ENCODE results near the gene SMOC1. TPM values are rescaled to one million over a fixed set of nuclear protein-coding genes. Genes with fewer than 3 reads are reported as not detected.

Gene SMOC1
- total RNA-seq, 6 experiments from 2014 or later, result not detected

GRCh38 chr14:69913686-69914085 is 34.5 kb downstream of the SMOC1 start:
- Mint-ChIP-seq H3K9me3 (peaks cover 12% of the 10 kb centered on the region), H3K36me3 (ENCODE audit: low read depth) (no peaks in the 10 kb centered on the region), H3K4me3 (no peak overlapping the region), H3K27ac (no peak overlapping the region), H3K4me1 (ENCODE audit: low read depth) (no peaks in the 10 kb centered on the region), H3K27me3 (ENCODE audit: insufficient read depth) (peaks cover 3% of the 10 kb centered on the region)
- no peak for TF ChIP-seq CTCF (IDR thresholded peaks at IDR 0.05)
- no peak for DNase-seq

DNA sequence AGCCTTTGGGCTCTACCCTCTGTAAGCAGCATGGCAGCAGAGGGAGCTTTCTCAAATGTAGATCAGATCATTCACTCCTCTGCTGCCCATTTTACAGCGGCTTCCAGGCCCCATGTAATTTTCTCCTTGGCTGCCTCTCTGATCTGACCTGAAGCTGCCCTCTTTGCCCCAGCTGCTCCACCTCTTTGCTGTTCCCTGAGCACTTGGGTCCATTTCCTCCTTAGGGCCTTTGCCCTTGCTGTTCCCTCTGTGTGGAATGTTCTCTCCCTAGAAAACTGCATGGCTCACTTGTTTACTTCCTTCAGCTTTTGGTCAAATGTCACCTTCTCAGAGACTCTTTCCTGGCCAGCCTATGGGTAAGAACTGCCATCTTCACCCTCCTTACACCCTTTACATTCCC is 37.2 kb downstream of the SMOC1 start:
- no peak for TF ChIP-seq CTCF (IDR thresholded peaks at IDR 0.05)
- H3K9me3 Mint-ChIP-seq, result peaks cover 12% of the 10 kb centered on the region

DNA sequence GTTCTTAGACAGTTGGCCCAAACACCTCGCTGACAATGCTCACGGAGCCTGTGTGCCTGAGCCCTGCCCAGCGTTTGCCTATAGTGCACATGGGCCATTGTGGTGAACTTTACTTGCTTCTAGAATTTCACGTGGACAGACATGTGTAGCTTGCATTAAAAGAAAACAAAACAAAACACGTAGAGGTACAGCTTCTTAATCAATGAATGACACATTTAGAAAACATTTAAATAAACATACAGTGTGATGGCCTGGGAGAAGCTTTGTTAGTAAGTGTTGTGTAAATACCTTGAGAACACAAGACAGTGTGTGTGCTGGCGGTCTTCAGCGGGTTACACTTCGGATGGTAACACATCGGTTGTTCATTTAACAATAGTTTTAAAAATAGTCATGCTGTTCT is 38.1 kb downstream of the SMOC1 start:
- H3K4me1 Mint-ChIP-seq (ENCODE audit: low read depth), result no peaks in the 10 kb centered on the region
- no peak for TF ChIP-seq CTCF (IDR thresholded peaks at IDR 0.05)
- no peaks in the 10 kb centered on the region for H3K36me3 Mint-ChIP-seq (ENCODE audit: low read depth)
- peaks cover 1% of the 10 kb centered on the region; the same call in 1 of the 2 replicates for H3K27me3 Mint-ChIP-seq (ENCODE audit: insufficient read depth)
- no peak overlapping the region for H3K27ac Mint-ChIP-seq
- no peak for DNase-seq
- H3K9me3 Mint-ChIP-seq, result peaks cover 12% of the 10 kb centered on the region
- no peak overlapping the region for H3K4me3 Mint-ChIP-seq

More for the DNA sequence above, 37.2 kb downstream of the SMOC1 start:
- Mint-ChIP-seq H3K4me3 (no peak overlapping the region), H3K4me1 (ENCODE audit: low read depth) (no peaks in the 10 kb centered on the region), H3K36me3 (ENCODE audit: low read depth) (no peaks in the 10 kb centered on the region), H3K27me3 (ENCODE audit: insufficient read depth) (peaks cover 1% of the 10 kb centered on the region; the same call in 1 of the 2 replicates), H3K27ac (no peak overlapping the region)
- DNase-seq, result no peak

DNA sequence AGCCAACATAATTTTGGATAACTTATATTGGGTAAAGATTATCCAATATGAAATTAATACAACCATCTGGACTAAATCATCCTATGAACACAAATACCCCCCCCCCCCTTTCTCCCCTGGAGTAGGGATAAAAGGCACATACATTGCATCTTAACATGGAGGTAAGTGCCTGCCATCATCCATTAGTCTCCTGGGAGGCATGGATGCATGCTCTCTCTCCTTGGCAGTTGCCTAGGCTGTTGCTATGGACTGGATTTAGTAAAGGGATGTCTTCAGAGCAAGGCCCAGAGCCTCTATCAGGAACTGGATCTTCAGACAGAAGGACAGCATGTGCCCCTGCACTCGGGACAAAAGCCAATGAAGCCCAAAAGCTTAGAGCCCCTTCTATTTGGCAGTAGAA is 40.6 kb downstream of the SMOC1 start:
- H3K4me3 Mint-ChIP-seq, result no peak overlapping the region
- peaks cover 12% of the 10 kb centered on the region for H3K9me3 Mint-ChIP-seq
- H3K27ac Mint-ChIP-seq, result no peak overlapping the region
- TF ChIP-seq CTCF (IDR thresholded peaks at IDR 0.05), result no peak
- H3K36me3 Mint-ChIP-seq (ENCODE audit: low read depth), result no peaks in the 10 kb centered on the region
- no peak for DNase-seq
- peaks cover 3% of the 10 kb centered on the region; the same call in 1 of the 2 replicates for H3K27me3 Mint-ChIP-seq (ENCODE audit: insufficient read depth)
- no peaks in the 10 kb centered on the region for H3K4me1 Mint-ChIP-seq (ENCODE audit: low read depth)

GRCh38 chr14:69921052-69921451 is 41.8 kb downstream of the SMOC1 start:
- no peak for DNase-seq
- Mint-ChIP-seq H3K4me3 (no peak overlapping the region), H3K27ac (no peak overlapping the region), H3K27me3 (ENCODE audit: insufficient read depth) (peaks cover 9% of the 10 kb centered on the region), H3K9me3 (peaks cover 2% of the 10 kb centered on the region), H3K4me1 (ENCODE audit: low read depth) (no peaks in the 10 kb centered on the region), H3K36me3 (ENCODE audit: low read depth) (no peaks in the 10 kb centered on the region)
- TF ChIP-seq CTCF (IDR thresholded peaks at IDR 0.05), result no peak

GRCh38 chr14:69922198-69922597 is 43.0 kb downstream of the SMOC1 start:
- H3K4me1 Mint-ChIP-seq (ENCODE audit: low read depth), result no peaks in the 10 kb centered on the region
- no peak overlapping the region for H3K4me3 Mint-ChIP-seq
- no peak overlapping the region for H3K27ac Mint-ChIP-seq
- no peak for TF ChIP-seq CTCF (IDR thresholded peaks at IDR 0.05)
- DNase-seq, result no peak
- H3K36me3 Mint-ChIP-seq (ENCODE audit: low read depth), result no peaks in the 10 kb centered on the region
- peaks cover 13% of the 10 kb centered on the region for H3K27me3 Mint-ChIP-seq (ENCODE audit: insufficient read depth)
- H3K9me3 Mint-ChIP-seq, result no peaks in the 10 kb centered on the region

Data from HFFc6 (cell line).